Right renal pelvis (tissue), 4 donors: Measurements from ENCODE around the gene SLC25A3. TPM values are rescaled to one million over a fixed set of nuclear protein-coding genes. Genes with fewer than 3 reads are reported as not detected.
A peak's percentile ranks its signal among the peaks of the same experiment; 100 is the strongest.
"Not testable (repeated sequence)": the region's sequence is repeated elsewhere in the genome, so short reads cannot be mapped to it uniquely, and the experiment has no call there.

Experiments
- DNase-seq, 4 donors: peaks; one replicate each; pipeline ENCODE4 v3.0.0-alpha.2; 2013; ENCODE audit warnings: low read depth in 4 of 4, low spot score in 3 of 4, missing footprints in 1 of 4
- polyA plus RNA-seq, 4 donors: library from polyadenylated mRNA; unstranded; fragments of 120-200 nt; gene quantifications; one replicate each; pipeline ENCODE4 v1.2.1, GENCODE V29; 2013; ENCODE audit not compliant: insufficient read length in 4 of 4

Gene SLC25A3
- polyA plus RNA-seq, 4 donors, result 623 to 684 (median 658) TPM

DNA sequence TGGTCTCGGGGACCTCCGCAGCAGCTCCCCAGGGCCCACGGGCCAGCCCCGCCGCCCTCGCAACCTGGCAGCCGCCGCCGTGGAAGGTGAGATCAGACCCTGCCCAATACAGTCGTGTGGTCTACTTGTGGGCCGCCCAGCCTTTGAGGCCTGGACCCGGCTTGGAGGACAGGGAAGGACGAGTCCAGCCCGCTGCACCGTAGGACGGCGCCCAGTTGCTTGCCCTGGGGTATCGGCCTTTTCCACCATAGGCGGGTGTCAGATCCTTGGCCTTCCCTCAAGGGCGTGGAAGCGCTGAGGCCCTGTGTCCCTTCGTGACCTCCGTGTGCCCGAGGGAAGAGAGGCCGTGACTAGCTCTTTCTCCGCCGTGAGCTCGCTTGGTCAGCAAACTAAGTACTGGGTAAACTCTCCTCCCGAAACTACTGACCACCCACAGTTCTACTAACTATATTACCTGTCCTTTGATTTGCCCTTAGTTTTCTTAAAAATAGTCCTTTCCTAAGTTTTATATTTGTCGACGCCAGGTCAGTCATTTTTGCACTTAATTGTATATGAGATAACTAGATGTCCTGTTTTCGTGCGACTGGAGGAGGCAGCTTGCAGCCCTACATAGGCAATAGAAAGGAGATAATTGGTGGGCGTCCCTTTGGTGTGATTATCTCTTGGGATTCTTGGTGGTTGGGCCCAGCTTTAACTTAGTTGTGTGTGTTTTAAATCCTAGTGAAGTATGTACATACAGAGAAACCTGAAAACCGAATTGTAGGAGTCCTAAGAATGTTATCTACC, 757 bp downstream of the SLC25A3 start:
- DNase-seq, result no peak

DNA sequence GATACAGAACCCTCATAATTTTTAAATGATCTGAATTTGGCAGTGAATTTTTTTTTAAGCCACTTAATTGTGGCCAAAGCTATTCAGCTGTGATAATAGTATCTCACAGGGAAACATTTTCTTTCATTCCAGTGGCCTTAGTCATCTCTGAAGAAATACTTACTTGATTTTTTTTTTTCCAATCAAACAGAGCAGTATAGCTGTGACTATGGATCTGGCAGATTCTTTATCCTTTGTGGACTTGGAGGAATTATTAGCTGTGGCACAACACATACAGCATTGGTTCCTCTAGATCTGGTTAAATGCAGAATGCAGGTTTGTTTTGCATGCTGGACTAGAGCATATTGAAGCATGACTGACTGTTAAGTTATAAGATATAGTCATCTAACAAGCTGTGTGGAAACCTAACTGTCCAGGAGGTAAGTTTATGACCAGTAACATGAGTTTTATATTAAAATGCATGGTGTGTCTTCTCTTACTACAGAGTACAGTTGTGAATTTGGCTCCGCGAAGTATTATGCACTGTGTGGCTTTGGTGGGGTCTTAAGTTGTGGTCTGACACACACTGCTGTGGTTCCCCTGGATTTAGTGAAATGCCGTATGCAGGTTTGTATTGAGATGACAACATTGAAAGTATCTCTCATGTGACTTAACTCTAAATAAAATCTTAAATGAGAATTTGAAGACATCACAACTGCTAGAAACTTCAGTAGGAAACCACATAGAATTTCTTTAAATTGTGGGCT, 1.9 kb downstream of the SLC25A3 start:
- DNase-seq, result no peak

GRCh38 chr12:98597313-98597712, 3.8 kb downstream of the SLC25A3 start:
- DNase-seq, result not testable (repeated sequence)

GRCh38 chr12:98601924-98602323, 8.4 kb downstream of the SLC25A3 start:
- no peak for DNase-seq

DNA sequence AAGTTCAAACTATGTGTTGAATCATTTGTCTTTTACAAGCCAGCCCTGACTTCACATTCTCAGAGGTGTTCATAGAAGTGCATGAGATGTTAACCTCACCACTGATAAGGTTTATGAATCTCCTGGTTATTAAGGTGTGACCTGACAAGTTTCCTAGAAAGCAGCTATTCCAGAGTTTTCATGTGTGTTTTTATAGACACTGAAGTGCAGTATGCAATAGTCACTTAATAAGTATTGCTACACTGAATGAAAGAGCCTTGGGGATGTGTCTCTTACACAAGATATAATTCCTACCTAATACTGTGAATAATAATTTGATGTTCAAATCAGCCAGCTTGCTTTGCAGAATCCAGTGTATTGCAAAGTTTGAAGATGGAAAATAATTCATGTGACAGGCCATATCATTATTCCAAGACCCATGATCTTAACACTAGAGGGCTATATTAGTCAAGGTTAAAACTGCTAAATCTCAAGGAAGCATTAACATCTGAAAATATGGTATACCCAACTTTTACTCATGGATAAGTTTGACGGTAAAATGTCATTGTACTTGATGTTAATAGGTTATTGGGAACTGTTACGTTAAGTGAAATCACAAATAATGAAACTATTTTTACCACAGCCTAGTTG, 13.0 kb downstream of the SLC25A3 start:
- no peak for DNase-seq

DNA sequence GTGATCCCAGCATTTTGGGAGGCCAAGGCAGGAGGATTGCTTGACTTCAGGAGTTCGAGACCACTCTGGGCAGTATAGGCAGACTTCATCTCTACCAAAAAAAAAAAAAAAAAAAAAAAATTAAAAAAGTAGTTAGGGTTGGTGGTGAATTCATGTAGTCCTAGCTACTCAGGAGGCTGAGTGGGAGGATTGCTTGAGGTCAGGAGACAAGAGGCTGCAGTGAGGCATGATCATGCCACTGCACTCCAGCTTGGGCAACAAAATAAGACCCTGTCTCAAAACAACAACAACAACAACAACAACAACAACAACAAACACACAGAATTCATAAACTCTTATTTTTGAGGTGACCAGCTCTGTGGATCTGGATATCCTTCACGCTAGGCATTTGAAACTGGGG, 17.1 kb downstream of the SLC25A3 start:
- no peak for DNase-seq

GRCh38 chr12:98612696-98613334, 19.3 kb downstream of the SLC25A3 start:
- DNase-seq, result no peak

- no peak for DNase-seq
Observed at GRCh38 chr12:98618952-98619351, 25.5 kb downstream of the SLC25A3 start.

DNA sequence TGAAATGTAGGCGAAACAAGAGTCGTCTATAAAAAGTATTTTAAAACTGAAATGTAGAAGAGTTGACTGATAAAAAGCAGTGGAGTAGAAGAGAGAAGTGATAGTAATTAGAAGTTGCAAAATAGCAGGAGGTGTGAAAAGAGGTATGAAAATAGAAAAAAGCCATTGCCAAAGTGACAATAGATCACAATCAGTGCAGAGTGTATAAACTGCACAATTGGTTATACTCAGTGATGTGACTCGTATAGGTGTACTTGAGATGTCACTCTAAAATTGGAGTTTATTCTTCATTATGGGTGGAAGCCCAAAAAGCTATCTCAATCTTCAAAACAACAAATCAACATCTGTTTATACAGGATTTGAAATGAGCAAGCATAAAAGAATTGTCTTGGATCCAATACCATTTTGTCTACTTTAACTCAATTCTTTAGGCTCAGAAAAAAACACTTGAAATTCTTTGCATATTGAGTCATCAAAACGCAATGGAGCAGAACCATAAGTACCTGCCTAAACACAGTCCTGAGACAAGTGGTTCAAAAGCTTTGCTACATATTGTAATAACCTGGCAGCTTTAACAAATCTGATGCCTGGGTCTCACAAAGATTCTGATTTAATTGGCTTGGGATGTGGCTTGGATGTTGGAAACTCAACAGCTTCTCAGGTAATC, 42.3 kb downstream of the SLC25A3 start:
- DNase-seq, result no peak

- no peak for DNase-seq
Observed at GRCh38 chr12:98637068-98637467, 43.6 kb downstream of the SLC25A3 start.

GRCh38 chr12:98638009-98638408, 44.5 kb downstream of the SLC25A3 start:
- DNase-seq, result no peak

DNA sequence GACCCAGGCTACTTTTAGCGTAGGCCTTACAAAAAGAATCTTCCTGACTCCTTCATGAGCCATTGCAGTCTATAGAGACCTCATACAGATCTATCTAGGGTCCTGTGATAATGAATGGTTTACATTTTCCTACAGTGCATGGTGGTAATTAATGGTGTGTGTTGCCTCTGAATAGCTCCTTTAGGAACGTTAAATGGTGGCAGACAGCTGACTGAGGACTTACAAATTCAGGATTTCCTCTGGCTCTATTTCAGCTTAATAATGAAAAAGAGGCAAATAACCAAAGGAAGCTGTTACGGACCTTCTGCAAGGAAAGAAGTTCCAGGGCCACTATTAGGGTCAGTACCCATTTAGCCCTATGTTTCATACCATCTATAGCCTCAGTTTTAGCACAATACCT, 46.0 kb downstream of the SLC25A3 start:
- DNase-seq, result no peak

DNA sequence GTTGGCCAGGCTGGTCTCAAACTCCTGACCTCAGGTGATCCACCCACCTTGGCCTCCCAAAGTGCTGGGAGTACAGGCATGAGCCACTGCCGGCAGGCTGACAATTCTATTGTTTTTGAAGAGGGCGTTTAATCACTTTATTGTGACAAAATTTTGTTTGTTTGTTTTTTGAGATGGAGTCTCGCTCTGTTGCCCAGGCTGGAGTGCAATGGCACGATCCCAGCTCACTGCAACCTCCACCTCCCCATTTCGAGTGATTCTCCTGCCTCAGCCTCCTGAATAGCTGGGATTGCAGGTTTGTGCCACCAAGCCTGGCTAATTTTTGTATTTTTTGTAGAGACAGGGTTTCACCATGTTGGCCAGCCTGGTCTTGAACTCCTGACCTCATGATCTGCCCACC, 49.3 kb downstream of the SLC25A3 start:
- not testable (repeated sequence) for DNase-seq

- DNase-seq, result peak in 1 of 4 donors; percentile 39
Observed at GRCh38 chr12:98644433-98644711, 50.9 kb downstream of the SLC25A3 start.

GRCh38 chr12:98644712-98645571, 51.5 kb downstream of the SLC25A3 start, which contains the start of the genes APAF1 and IKBIP:
TSS of gene APAF1 (plus strand) at chr12:98645290. CDS start at chr12:98648360, 3,070 bp downstream.
TSS of gene IKBIP (minus strand) at chr12:98644788. CDS start at chr12:98644701, 87 bp downstream.
- peak; percentile 94 to 96 (median 96) for DNase-seq

- no peak for DNase-seq
Observed at GRCh38 chr12:98645572-98646067, 52.1 kb downstream of the SLC25A3 start.

DNA sequence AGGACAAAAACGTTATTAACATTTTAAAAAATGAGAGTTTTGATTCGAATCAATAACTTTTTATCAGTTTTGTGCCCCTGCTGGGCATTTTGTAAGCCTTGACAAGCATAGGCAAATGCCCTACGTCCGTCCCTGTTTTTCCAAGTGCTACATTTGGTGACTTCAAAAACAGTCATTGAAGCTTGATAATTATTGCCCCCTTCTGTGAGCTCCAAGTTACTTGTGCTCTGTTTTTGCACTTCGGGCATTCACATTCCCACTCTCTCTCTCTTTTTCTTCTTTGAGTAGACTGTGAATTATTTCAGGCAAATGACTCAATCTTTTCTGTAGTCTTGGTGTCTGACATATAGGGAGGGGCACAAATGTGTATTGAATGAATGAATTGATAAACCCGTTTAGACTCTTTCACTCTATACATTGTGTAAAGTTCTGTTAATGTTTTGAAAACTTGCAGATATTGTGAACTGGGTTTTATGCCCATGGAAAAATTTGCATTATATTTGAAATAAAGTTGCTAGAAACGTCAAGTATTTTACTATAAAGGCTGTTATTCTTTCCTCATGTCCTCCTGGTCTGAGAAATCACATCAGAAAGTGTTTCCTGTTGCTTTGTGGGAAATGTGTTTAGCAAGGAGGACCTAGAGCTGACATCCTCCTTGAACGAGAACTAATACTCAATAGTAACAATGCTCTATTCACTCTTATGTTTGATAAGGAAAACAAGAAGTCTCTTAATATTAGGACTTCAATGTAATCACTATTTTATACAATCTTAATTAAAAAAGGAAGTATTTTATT, 53.0 kb downstream of the SLC25A3 start:
- no peak for DNase-seq

DNA sequence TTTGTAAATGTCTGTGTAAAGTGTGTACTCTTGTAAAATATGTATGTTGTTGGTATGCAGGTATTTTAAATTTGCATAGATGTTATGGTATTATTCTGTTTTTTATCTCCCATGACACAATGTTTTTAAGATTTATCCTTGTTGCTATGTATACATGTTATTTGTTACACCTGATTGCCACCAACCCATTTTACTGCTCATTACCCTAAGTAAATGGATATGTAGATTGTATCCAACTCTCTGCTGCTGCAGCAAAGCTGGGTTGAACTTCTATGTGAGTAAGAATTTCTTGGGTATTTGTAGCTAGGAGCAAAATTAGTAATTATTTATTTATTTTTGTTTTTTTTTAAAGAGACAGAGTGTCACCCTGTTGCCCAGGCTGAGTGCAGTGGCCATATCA, 57.8 kb downstream of the SLC25A3 start:
- DNase-seq, result no peak
